ENCODE data around the gene PANK4.

Gene PANK4

GRCh38 chr1:2528966-2529783, 2.8 kb upstream of the PANK4 start:
- DNase-seq (ENCODE audit: low read depth in 2 of 2), result peak in 1 of 2 donors; percentile 22

- DNase-seq (ENCODE audit: low read depth in 2 of 2), result no peak
These were observed 2.2 kb upstream of the PANK4 start for GRCh38 chr1:2528611-2528965.

GRCh38 chr1:2528016-2528415, 1.6 kb upstream of the PANK4 start:
- no peak for DNase-seq (ENCODE audit: low read depth in 2 of 2)

- DNase-seq (ENCODE audit: low read depth in 2 of 2), result no peak
These were observed 1.1 kb upstream of the PANK4 start for GRCh38 chr1:2527556-2527860.

GRCh38 chr1:2526824-2527555, 594 bp upstream of the PANK4 start:
- peak in 1 of 2 donors; percentile 9 for DNase-seq (ENCODE audit: low read depth in 2 of 2)

- DNase-seq (ENCODE audit: low read depth in 2 of 2), result no peak
These were observed 850 bp downstream of the PANK4 start for GRCh38 chr1:2525572-2525919.

GRCh38 chr1:2523891-2524609, 2.3 kb downstream of the PANK4 start:
- peak in 1 of 2 donors; percentile 25 for DNase-seq (ENCODE audit: low read depth in 2 of 2)

GRCh38 chr1:2523191-2523890, 3.1 kb downstream of the PANK4 start:
- DNase-seq (ENCODE audit: low read depth in 2 of 2), result no peak

GRCh38 chr1:2522230-2522629, 4.2 kb downstream of the PANK4 start:
- DNase-seq (ENCODE audit: low read depth in 2 of 2), result no peak

- no peak for DNase-seq (ENCODE audit: low read depth in 2 of 2)
These were observed 5.6 kb downstream of the PANK4 start for GRCh38 chr1:2520806-2521205.

GRCh38 chr1:2520206-2520605, 6.2 kb downstream of the PANK4 start:
- DNase-seq (ENCODE audit: low read depth in 2 of 2), result no peak

GRCh38 chr1:2519729-2520128, 6.7 kb downstream of the PANK4 start:
- DNase-seq (ENCODE audit: low read depth in 2 of 2), result no peak

GRCh38 chr1:2519029-2519685, 7.2 kb downstream of the PANK4 start:
- no peak for DNase-seq (ENCODE audit: low read depth in 2 of 2)

- DNase-seq (ENCODE audit: low read depth in 2 of 2), result no peak
These were observed 7.9 kb downstream of the PANK4 start for GRCh38 chr1:2518528-2518927.

- DNase-seq (ENCODE audit: low read depth in 2 of 2), result no peak
These were observed 8.4 kb downstream of the PANK4 start for GRCh38 chr1:2517966-2518365.

- DNase-seq (ENCODE audit: low read depth in 2 of 2), result no peak
These were observed 9.4 kb downstream of the PANK4 start for GRCh38 chr1:2516946-2517345.

GRCh38 chr1:2516124-2516523, 10.3 kb downstream of the PANK4 start:
- DNase-seq (ENCODE audit: low read depth in 2 of 2), result no peak

GRCh38 chr1:2515763-2516080, 10.7 kb downstream of the PANK4 start:
- no peak for DNase-seq (ENCODE audit: low read depth in 2 of 2)

GRCh38 chr1:2514863-2515762, 11.3 kb downstream of the PANK4 start:
- no peak for DNase-seq (ENCODE audit: low read depth in 2 of 2)

- no peak for DNase-seq (ENCODE audit: low read depth in 2 of 2)
These were observed 12.3 kb downstream of the PANK4 start for GRCh38 chr1:2513939-2514652.

Measured in stimulated activated CD8-positive, alpha-beta memory T cell treated with anti-CD3 and anti-CD28 coated beads, Interleukin-2, amount 100 ng/mL, for 1 hour (primary cell).